Transverse colon (tissue), 4 donors: ENCODE measurements around the gene CLEC4D.

Experiments
- EP300 ChIP-seq: sonication (generic); formaldehyde crosslinking; IDR thresholded peaks from one replicate; pipeline ENCODE4 v1.6.1; 2017; ENCODE audit warnings: antibody characterized with exemption, low read depth
- POLR2A ChIP-seq: fragments of 450-650 bp; IDR thresholded peaks from one replicate; pipeline ENCODE4 v1.6.1; 2016; ENCODE audit warnings: antibody characterized with exemption, mild to moderate bottlenecking, moderate library complexity
- POLR2AphosphoS5 ChIP-seq, 3 donors: sonication (generic); formaldehyde crosslinking; IDR thresholded peaks; one replicate each; pipeline ENCODE4 v1.6.1; 2016; ENCODE audit warnings: antibody characterized with exemption in 3 of 3
- TF ChIP-seq, protein P1 (sequence below), 5 experiments: fragments of 200-600 bp in 3 of 5; fragments of 450-650 bp in 2 of 5; sonication (generic) in 3 of 5; IDR thresholded peaks; 1 replicate in 2 of 5; 2 replicates in 3 of 5; pipeline ENCODE4 v1.5.1; 2016 to 2017; ENCODE audit warnings: antibody characterized with exemption in 5 of 5, inconsistent platforms in 3 of 5, mild to moderate bottlenecking in 2 of 5, moderate library complexity in 1 of 5

DNA sequence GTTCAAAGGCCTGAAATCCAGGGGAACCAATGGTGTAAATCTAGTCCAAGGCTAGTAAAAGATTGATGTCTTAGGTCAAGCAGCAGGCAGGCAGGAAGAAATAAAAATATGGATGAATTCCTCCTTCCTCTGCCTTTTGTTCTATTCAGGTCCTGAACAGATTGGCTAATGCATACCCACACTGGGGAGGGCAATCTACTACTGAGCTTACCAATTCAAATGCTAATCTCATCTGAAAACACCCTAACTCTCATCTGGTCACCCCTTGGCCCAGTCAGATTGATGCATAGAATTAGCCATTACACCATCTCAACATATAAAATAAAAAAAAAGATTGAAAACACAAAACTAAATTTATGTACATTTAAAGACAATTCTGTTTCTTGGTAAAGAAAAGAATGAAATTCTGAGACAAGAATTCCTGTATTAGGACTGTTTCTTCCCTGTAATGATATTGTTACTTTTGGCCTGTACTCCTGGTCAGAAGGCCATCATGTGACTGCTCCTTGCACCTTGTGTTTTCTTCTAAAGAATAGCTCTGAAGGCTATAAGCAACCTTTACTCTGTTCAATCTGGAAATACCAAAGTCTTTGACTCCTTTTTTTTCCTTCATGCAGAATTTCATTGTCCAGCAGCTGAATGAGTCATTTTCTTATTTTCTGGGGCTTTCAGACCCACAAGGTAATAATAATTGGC, 37.6 kb upstream of the CLEC4D start:
- TF ChIP-seq, protein P1, sequence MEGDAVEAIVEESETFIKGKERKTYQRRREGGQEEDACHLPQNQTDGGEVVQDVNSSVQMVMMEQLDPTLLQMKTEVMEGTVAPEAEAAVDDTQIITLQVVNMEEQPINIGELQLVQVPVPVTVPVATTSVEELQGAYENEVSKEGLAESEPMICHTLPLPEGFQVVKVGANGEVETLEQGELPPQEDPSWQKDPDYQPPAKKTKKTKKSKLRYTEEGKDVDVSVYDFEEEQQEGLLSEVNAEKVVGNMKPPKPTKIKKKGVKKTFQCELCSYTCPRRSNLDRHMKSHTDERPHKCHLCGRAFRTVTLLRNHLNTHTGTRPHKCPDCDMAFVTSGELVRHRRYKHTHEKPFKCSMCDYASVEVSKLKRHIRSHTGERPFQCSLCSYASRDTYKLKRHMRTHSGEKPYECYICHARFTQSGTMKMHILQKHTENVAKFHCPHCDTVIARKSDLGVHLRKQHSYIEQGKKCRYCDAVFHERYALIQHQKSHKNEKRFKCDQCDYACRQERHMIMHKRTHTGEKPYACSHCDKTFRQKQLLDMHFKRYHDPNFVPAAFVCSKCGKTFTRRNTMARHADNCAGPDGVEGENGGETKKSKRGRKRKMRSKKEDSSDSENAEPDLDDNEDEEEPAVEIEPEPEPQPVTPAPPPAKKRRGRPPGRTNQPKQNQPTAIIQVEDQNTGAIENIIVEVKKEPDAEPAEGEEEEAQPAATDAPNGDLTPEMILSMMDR (IDR thresholded peaks at IDR 0.05) = no peak
- no peak for TF ChIP-seq POLR2A
- TF ChIP-seq POLR2AphosphoS5 (IDR thresholded peaks at IDR 0.05) = no peak
- TF ChIP-seq EP300 = no peak
